SK-N-SH treated with all-trans-retinoic acid at 6 μM for 48 hours (cell line): Measurements from ENCODE around the gene CREBBP.

Experiments used
- ATAC-seq: fragments of 200-7000 bp; cut with Tn5 transposase; 3 replicates; pipeline ENCODE4 v1.9.1; 2020; ENCODE audit warnings: mild to moderate bottlenecking, moderate library complexity
- ARNTL ChIP-seq: fragments of 450-650 bp; formaldehyde crosslinking; IDR thresholded peaks from 2 replicates; pipeline ENCODE4 v1.5.0; 2020; ENCODE audit warnings: low read depth, mild to moderate bottlenecking, moderate library complexity, borderline replicate concordance
- BACH2 ChIP-seq: fragments of 250-450 bp; sonication (Bioruptor Pico); IDR thresholded peaks from 2 replicates; pipeline ENCODE4 v1.9.0; 2021; ENCODE audit warnings: mild to moderate bottlenecking, borderline replicate concordance
- CREB5 ChIP-seq: fragments of 250-450 bp; sonication (Bioruptor Pico); IDR thresholded peaks from 2 replicates; pipeline ENCODE4 v1.5.1; 2020; ENCODE audit warnings: low read depth, mild to moderate bottlenecking, moderate library complexity
- CSDC2 ChIP-seq: fragments of 250-450 bp; sonication (Bioruptor Pico); IDR thresholded peaks from 2 replicates; pipeline ENCODE4 v1.5.0; 2020; ENCODE audit warnings: mild to moderate bottlenecking, moderate library complexity
- CSRNP3 ChIP-seq: fragments of 250-450 bp; sonication (Bioruptor Pico); IDR thresholded peaks from 2 replicates; pipeline ENCODE4 v1.5.1; 2021; ENCODE audit warnings: mild to moderate bottlenecking, moderate library complexity
- ESRRG ChIP-seq: fragments of 250-450 bp; sonication (Bioruptor Pico); IDR thresholded peaks from 2 replicates; pipeline ENCODE4 v1.6.1; 2021; ENCODE audit warnings: mild to moderate bottlenecking
- GLIS3 ChIP-seq: fragments of 250-450 bp; sonication (Bioruptor Pico); IDR thresholded peaks from 2 replicates; pipeline ENCODE4 v1.5.0; 2020; ENCODE audit warnings: mild to moderate bottlenecking, moderate library complexity
- ISL1 ChIP-seq: fragments of 250-450 bp; sonication (Bioruptor Pico); IDR thresholded peaks from 2 replicates; pipeline ENCODE4 v2.1.2; 2022; ENCODE audit warnings: mild to moderate bottlenecking, moderate library complexity
- PATZ1 ChIP-seq: fragments of 250-450 bp; sonication (Bioruptor Pico); IDR thresholded peaks from 2 replicates; pipeline ENCODE4 v1.8.0; 2020; ENCODE audit warnings: mild to moderate bottlenecking, moderate library complexity, borderline replicate concordance
- POU6F1 ChIP-seq: fragments of 250-450 bp; sonication (Bioruptor Pico); IDR thresholded peaks from 2 replicates; pipeline ENCODE4 v1.8.0; 2021; ENCODE audit warnings: low read depth, mild to moderate bottlenecking, moderate library complexity, borderline replicate concordance
- PPARA ChIP-seq: fragments of 250-450 bp; sonication (Bioruptor Pico); IDR thresholded peaks from 2 replicates; pipeline ENCODE4 v1.5.0; 2020; ENCODE audit warnings: mild to moderate bottlenecking, borderline replicate concordance
- RARB ChIP-seq: fragments of 250-450 bp; sonication (Bioruptor Pico); IDR thresholded peaks from 2 replicates; pipeline ENCODE4 v1.8.0; 2021; ENCODE audit warnings: mild to moderate bottlenecking, moderate library complexity
- SNAI2 ChIP-seq: fragments of 250-450 bp; sonication (Bioruptor Pico); IDR thresholded peaks from 2 replicates; pipeline ENCODE4 v1.5.0; 2020; ENCODE audit warnings: mild to moderate bottlenecking, moderate library complexity
- TCF4 ChIP-seq: fragments of 250-450 bp; sonication (Bioruptor Pico); IDR thresholded peaks from 2 replicates; pipeline ENCODE4 v1.8.0; 2021; ENCODE audit warnings: mild to moderate bottlenecking, moderate library complexity, borderline replicate concordance
- TOX ChIP-seq: fragments of 250-450 bp; sonication (Bioruptor Pico); IDR thresholded peaks from 2 replicates; pipeline ENCODE4 v1.8.0; 2021; ENCODE audit warnings: mild to moderate bottlenecking, moderate library complexity, borderline replicate concordance
- TSHZ2 ChIP-seq: fragments of 250-450 bp; sonication (Bioruptor Pico); IDR thresholded peaks from 2 replicates; pipeline ENCODE4 v1.5.0; 2020; ENCODE audit warnings: mild to moderate bottlenecking, moderate library complexity
- ZFP3 ChIP-seq: fragments of 250-450 bp; sonication (Bioruptor Pico); IDR thresholded peaks from 2 replicates; pipeline ENCODE4 v1.5.0; 2020; ENCODE audit warnings: mild to moderate bottlenecking, moderate library complexity
- ZFP30 ChIP-seq: fragments of 450-650 bp; formaldehyde crosslinking; IDR thresholded peaks from 2 replicates; pipeline ENCODE4 v1.5.0; 2022; ENCODE audit warnings: mild to moderate bottlenecking, moderate library complexity
- ZNF70 ChIP-seq: fragments of 450-650 bp; formaldehyde crosslinking; IDR thresholded peaks from 2 replicates; pipeline ENCODE4 v1.5.0; 2020; ENCODE audit warnings: mild to moderate bottlenecking, moderate library complexity
- ZNF8 ChIP-seq: fragments of 450-650 bp; formaldehyde crosslinking; IDR thresholded peaks from 2 replicates; pipeline ENCODE4 v1.5.0; 2020; ENCODE audit warnings: mild to moderate bottlenecking, moderate library complexity

CREBBP gene

GRCh38 chr16:3865241-3865640, 15.3 kb downstream of the CREBBP start:
- TF ChIP-seq RARB (CRISPR knock-in tag) (no peak), CREB5 (CRISPR knock-in tag) (no peak), TSHZ2 (CRISPR knock-in tag) (no peak), CSRNP3 (CRISPR knock-in tag) (no peak), ZNF8 (CRISPR knock-in tag) (no peak), BACH2 (CRISPR knock-in tag) (no peak), TCF4 (CRISPR knock-in tag) (no peak), TOX (CRISPR knock-in tag) (no peak), PATZ1 (CRISPR knock-in tag) (no peak), ZNF70 (CRISPR knock-in tag) (no peak), ESRRG (CRISPR knock-in tag) (no peak), ISL1 (CRISPR knock-in tag) (no peak), SNAI2 (CRISPR knock-in tag) (no peak), ZFP30 (CRISPR knock-in tag) (no peak)
- ATAC-seq = no peak

GRCh38 chr16:3864562-3864961, 16.0 kb downstream of the CREBBP start:
- ATAC-seq = no peak

GRCh38 chr16:3863587-3863986, 16.9 kb downstream of the CREBBP start:
- no peak for ATAC-seq
- TF ChIP-seq RARB (CRISPR knock-in tag) (no peak), ZNF70 (CRISPR knock-in tag) (no peak), CREB5 (CRISPR knock-in tag) (no peak), TSHZ2 (CRISPR knock-in tag) (no peak), GLIS3 (no peak), SNAI2 (CRISPR knock-in tag) (no peak), TOX (CRISPR knock-in tag) (no peak), TCF4 (CRISPR knock-in tag) (no peak), CSDC2 (CRISPR knock-in tag) (no peak), PPARA (CRISPR knock-in tag) (no peak), CSRNP3 (CRISPR knock-in tag) (no peak), ZFP3 (CRISPR knock-in tag) (no peak), ARNTL (CRISPR knock-in tag) (no peak), ZNF8 (CRISPR knock-in tag) (no peak)
- TF ChIP-seq, all 23 proteins: peak for 0

More at GRCh38 chr16:3864562-3864961, 16.0 kb downstream of the CREBBP start:
- TF ChIP-seq POU6F1 = no peak
